GM21515 (cell line): Measurements from ENCODE around the gene CYTL1.
"Not testable (repeated sequence)": the region's sequence is repeated elsewhere in the genome, so short reads cannot be mapped to it uniquely, and the experiment has no call there.

Experiments used
- ATAC-seq: cut with Tn5 transposase; IDR thresholded peaks from one replicate; pipeline ENCODE4 v1.9.1; 2021; ENCODE audit not compliant: unreplicated experiment

Gene CYTL1

DNA sequence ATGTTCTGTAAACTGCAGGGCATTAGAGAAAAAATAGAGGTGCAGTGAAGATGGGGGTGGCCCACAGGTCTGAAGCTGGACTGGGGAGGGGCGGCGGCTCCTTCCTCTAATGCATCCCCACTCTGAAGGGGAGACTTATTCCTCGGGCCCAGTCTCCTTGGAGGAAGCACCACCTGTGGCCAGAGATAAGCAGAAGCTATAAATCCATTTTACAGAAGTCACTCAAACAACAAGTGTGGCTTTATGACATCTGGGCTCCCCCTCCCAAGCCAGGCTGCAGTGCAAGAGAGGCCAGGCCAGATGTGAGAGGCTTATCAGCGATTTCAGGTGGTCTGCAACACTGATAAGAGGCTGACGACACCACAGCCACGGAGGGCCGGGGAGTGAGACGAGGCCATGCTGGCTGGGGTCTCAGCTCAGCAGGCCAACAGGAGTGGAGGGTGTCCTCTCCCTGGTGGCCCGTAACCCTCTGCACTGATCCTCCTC lies 15.8 kb downstream of the CYTL1 start:
- no peak for ATAC-seq

DNA sequence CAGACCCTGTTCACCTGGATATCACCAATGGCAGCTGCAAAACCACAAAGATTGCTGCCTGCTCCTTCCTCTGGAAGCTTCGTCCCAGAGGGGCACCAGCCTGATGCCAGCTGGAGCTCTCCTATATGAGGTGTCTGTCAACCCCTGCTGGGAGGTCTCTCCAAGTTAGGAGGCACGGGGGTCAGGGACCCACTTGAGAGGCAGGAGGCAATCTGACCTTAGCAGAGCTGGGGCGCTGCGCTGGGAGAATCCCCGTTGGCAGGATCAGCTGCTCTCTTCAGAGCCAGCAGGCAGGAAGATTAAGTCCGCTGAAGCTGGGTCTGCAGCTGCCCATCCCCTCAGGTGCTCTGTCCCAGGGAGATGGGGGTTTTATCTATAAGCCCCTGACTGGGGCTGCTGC lies 17.6 kb downstream of the CYTL1 start:
- ATAC-seq: not testable (repeated sequence)

DNA sequence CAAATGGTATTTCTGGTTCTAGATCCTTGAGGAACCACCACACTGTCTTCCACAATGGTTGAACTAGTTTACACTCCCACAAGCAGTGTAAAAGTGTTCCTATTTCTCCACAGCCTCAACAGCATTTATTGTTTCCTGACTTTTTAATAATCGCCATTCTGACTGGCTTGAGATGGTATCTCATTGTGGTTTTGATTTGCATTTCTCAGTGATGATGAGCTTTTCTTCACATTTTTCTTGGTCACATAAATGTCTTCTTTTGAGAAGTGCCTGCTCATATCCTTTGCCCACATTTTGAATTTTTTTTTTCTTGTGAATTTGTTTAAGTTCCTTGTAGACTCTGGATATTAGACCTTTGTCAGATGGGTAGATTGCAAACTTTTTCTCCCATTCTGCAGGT lies 22.3 kb downstream of the CYTL1 start:
- ATAC-seq: not testable (repeated sequence)

DNA sequence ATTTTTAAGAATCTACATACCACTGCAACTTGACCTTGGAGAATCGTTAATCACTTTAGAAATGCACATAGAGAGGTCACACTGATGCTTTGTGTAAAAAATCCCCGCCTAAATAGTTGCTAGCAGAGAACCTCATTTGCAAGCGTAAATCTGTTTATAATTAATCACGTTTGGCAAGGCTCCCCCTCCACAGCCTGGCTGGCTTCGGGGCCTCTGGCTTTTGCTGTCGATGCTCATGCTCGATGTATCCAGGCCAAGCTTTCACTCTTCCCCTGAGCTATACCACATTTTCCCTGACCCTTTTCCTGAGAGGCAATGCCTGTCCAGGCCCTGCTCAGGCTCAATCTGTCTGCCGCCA lies 23.4 kb downstream of the CYTL1 start:
- ATAC-seq: no peak

DNA sequence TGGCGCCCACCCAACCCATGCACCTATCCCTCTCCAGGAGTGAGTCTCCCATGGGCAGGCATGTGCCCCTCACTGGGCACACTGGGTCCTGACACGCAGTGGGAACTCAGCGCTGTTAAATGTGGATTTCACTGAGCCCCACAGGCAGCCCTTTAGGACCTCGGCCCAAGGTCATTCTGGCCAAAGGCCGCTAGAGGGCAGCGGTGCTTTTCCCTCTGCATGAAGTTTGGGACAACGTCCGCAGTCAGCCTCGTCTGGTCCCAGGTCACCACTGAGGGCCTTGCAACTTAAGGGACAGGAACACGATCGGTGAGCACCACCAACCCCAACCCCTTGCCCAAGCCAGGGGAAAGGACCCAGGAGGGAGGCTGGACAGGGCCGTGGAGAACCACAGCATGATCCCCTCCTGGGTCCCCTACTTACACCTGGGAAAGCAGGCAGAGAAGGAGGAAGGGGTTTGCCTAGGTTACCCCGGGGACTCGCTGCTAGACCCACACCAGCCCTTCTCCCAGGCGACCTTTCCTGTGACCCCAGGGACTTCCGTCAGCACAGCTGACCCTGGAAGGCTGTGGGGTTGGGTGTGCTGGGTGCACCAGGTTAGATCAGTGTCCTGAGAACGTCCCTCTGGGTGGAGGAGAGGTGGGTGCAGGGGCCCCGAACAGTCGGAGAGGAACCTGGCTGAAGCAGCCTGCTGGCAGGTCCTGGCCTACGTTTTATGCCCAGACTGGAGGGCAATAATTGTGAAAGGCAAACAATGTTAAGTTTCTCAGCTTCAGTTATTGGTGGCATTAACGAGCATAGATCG lies 24.0 kb downstream of the CYTL1 start:
- peak; percentile 72 for ATAC-seq

DNA sequence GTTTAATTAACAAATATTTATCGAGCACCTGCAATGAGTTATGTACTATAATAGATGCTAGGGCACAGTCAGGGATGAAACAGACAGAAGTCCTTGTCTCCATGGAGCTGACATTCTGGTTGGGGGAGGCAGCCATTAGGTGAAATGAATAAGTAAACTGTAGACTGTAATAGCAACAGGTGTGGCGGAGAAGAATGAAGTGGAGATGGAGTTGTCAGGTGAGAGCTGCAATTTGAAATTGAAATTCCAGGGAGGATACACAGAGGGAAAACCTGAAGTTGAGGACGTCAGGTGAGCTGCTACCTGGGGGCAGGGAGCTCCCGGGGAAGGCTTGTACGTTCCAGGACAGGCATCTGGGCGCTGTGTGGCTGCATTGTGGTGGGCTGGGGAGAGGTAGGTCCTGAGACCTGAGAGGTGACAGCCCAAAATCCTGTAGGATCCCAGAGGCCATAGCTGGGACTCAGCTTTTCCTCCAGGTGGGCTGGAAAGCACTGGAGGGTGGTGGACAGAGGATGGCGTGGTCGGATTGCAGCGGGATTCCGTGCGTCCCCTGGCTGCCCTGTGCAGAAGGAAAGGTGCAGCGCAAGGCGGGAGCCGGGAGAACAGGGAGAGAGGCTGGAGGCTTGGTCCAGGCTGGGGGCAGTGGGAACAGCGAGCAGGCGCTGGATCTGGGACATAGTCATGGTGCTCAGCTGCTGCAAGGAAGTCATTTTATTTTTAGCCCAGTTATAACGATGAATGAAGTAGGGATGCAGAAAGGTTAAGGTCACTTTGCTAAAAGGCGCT lies 24.8 kb downstream of the CYTL1 start:
- no peak for ATAC-seq

DNA sequence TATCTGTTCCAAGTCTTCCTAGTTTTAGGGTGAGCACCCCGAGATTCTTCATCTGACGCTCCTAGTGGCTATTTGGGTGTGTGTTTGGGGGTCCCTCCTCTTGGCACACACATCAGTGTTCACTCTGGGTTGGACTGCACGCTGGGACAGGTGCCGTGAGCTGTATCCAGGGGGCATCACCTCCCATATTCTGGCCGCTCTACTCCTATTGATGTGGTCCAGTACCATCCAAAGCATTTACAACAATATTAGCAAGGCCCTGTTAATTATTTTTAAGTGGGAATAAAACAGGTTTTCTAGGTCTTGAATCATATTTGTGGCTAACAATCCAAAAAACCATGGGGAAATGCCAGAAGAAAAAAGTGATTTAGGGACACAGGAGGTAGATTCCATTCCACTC lies 26.4 kb downstream of the CYTL1 start:
- ATAC-seq: no peak

DNA sequence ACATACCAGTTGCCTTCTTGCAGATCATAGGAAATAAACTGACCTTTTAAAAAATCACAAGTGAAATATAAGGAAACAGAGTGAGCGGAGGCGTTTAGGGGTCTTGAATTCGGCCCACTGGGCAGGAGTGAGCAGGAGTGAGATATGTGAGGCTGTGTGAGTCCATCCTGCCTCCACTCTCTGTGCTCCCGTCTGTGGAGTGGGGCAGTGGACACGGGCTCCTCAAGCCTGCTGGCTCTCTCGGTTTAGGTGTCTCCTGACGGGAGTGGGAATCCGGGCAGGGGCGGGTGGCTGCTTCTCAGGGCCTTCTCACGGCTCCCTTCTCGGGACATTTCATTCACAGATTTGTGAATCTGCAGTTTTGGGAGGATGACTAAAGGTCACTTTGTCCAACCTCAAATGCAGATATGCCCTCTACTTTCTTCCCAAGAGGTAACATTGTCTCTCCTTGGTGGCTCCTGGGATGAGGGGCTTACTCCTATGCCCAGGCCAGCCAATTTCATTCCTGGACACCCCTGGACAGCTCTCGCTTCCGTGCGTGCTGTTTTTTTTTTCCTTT lies 27.6 kb downstream of the CYTL1 start:
- ATAC-seq: no peak

DNA sequence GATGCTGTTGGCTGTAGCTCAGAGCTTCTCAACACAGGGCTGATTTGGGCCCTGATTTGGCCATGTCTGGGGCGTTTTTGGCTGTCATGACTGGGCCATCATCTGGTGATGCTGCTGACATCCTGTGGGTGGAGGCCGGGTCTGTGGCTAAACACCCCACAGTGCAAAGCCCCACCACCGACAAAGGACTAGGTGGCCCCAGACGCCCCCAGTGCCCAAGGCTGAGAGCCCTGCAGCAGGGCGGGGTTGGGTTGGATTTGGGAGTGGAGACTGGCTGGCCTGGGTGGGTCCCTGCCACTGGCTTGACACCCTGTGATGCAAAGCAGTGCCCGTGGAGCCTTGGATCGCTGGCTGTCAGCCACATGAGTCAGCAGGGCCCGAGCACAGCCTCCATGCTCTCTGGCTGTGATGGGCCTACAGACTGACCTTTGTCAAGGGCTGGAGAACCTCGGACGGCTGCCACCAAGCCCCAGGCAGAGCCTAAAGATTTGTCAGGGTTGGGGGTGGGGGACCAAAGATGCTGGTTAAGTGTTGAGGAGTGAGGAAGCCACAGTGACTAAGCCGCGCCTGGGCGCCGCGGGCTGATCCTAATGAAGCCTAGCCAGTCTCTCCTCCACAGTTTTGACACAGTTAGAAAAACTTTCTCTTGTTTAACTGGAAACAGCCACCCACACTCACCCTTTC lies 28.3 kb downstream of the CYTL1 start:
- ATAC-seq: no peak

DNA sequence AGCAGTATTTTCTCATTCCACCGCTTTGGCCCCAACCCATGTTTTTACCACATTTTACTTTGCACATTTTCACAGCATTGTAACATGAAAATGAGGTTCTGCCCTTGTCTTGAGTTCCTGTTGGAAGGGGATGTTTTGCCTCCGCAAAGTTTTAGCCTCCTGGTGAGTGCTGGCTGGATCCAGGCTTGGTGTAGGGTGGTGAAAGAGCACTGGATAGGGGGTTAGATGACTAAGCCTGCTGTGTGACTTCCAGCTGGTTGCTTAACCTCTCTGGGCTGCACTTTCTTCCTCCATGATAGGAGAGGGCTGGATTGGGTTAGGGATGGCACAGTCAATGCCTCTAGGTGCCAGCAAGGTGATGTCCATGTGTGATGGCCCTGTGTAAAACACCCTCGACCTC lies 28.9 kb downstream of the CYTL1 start:
- ATAC-seq: no peak

DNA sequence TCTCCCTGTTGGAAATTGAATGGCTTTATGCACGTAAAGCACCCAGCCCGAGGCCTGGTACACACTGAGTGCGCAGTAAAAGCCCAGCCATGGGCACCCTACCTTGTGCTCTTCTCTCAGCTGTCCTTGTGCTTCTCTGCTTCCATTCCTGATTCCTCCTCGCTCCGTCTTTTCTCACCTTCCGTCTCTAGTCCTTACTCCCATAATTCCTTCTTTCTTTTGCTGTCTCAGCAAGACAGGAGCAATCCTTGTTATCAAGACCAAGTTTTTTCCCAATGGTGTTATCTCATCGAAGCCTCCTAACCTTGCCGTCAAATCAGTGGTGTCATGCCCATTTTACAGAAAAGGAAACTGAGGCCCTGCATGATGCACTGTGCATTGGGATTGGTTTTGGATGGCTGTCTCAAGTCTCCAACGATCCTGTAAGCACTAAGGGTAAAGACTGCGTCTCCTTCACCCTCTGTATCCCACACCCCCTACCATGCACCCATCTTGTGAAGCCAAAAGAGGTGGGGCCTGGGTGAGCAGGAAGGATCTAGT lies 30.1 kb downstream of the CYTL1 start:
- no peak for ATAC-seq

DNA sequence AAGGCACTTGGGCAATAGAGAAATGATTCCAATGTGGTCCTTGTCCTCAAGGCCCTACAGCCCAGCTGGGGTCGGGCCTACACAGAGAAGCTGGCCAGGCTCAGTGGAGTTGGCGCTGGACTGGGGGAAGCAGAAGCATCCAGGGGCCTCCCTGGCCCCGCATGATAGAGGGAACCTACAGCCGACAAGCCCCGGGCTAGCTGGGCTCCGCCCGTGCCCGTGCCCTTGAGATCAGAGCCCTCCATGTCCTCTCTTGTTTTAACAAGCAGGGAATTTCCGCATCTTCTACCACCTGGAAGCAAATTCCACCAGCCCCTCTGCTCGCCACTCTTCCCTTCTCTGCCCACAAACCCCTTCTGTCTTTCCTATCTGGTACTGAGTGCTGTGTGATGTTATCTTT lies 31.6 kb downstream of the CYTL1 start:
- ATAC-seq: no peak

DNA sequence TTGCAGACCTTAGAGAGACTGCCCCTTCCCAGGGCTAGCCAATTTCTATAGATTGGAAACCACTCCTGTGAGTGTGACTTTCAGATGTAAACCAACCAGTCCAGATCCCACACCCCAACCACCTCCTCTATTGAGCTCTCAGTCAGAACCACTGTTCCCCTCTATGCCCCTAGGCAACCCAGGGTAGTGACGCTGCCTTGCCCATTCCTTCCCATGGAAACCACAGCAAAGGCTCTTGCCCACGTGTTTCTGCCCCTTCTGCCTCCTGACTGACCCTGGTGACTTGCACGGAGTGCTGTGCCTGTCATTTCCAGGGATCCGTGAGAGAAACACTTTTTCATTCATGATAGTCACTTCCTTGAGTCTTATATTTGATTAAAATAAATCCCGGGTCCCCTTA lies 32.4 kb downstream of the CYTL1 start:
- ATAC-seq: no peak

DNA sequence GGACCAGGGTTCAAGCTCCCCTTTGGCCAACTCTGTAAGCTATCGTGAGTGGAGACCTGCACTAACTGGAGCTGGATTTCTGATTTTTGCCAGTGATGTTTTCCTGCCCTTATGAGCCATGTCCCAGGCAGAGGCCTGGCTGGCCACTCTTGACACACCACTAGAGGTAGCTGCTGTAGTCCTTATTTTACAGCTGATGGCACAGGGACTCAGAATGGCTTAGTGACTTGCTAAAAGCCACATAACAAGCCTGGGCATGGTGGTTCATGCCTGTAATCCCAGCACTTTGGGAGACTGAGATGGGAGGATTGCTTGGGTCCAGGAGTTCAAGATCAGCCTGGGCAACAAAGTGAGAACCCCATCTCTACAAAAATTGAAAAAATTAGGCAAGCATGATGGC lies 33.4 kb downstream of the CYTL1 start:
- no peak for ATAC-seq

DNA sequence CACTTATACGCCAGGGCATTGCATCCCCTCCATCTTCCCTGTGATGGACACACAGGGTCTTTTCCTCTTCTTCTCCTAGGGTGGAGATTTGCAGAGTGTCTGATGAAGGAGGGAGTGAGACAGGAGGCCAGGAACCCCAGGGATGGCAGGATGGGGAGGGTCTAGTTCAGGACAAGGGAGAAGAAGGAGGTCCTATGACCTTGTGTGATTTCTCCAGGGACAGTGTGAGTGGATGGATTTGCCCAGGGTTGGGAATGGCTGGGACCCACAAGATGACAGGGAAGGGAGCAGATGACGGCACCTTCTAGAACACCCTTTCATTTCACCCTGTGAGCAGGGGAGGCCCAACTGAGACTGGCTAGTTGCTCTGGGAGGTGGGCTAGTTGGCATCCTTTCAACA lies 34.2 kb downstream of the CYTL1 start:
- ATAC-seq: no peak

DNA sequence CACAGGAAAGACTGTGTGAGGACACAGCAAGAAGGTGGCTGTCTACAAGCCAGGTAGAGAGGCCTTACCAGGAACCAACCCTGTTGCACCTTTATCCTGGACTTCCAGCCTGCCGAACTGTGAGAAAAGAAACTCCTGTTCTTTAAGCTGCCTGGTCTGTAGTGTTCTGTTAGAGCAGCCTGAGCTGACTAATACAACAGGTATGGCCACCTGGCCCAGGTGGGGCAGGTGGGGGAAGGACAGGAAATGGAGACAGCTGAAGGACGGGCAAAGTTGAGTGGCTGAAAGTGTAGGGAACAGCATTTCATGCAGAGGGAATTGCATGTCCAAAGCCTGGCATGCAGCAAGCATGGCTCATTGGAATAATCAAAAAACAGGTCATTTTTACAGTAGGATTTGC lies 35.1 kb downstream of the CYTL1 start:
- no peak for ATAC-seq

DNA sequence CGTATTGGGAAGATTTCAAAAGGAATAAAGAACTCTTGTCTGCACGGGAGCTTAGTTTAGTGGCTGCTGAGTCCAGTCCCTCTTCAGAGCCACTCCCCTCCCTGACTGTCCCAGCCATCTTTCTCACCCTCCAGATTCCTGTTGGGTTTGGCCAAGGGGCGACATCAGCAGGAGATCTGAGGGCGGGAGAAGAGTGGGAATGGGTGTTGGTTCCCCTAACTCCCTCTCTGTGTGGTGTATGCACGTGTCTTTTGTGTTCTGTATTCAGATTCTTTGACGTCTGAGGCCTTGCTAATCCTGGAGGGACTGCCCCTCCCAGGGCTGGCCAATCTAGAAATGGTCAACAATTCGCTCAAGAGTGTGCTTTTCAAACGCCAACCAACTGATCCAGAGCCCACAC lies 37.4 kb downstream of the CYTL1 start:
- ATAC-seq: no peak

DNA sequence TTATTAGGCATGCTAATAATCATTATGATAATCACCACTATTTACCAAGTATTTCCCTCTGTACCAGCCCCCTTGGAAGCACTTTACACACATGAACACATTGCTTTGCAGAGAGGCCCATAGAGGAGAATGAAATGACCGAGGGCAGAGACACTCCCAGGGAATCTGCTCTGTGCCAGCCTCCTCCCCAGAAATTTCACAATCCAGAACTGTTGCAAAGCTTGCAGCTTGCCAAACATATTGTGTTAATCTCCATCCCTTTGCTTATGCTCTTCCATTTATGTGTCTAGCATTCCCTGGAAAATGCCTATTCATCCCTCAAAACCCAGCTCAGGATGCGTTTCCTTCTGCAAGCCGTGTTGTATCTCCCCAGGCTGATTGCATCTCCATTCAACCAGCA lies 37.8 kb downstream of the CYTL1 start:
- no peak for ATAC-seq

DNA sequence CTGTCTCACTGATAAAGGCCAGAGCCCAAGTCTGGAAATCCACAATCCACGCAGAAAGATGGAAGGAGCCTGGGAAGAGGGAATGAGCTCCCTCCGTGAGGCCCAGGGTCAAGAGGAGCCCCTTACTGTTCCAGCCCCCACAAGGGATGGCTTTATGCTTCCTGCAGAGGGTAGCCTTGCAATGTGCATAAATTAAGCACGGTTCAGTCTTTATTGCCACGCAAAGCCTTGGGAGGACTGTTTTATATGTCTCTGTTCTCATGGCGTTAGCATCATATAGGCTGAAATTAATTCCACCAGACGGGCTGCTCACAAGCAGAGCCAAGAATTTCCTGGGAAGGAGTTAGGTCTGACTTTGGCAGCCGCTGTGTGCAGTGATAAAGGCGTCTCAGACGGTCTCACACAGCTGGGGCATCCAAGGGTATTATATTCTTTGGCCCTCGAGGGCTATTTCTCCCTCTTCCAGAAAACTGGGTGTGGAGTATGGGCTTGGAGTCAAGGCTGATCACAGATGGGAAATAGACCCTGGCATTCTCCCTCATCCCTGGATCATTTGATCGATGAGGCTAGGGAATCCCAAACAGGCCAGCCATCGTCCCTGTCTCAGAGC lies 38.5 kb downstream of the CYTL1 start:
- ATAC-seq: no peak

DNA sequence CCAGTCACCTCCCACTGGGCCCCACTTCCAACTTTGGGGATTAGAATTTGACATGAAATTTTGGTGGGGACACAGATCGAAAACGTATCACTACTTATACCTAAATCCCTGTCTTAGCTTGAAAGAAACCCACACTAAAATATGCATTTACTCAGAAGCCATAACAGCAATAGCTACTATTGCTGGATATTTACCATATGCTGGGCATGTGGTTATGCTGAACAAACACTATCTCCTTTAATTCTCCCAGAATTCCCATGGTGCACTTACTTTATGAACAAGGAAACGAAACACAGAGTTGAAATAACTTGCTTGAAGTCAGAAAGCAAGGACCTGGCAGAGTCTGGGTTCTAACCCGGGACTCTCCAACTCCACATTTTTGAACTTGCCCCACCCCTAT lies 39.3 kb downstream of the CYTL1 start:
- no peak for ATAC-seq

DNA sequence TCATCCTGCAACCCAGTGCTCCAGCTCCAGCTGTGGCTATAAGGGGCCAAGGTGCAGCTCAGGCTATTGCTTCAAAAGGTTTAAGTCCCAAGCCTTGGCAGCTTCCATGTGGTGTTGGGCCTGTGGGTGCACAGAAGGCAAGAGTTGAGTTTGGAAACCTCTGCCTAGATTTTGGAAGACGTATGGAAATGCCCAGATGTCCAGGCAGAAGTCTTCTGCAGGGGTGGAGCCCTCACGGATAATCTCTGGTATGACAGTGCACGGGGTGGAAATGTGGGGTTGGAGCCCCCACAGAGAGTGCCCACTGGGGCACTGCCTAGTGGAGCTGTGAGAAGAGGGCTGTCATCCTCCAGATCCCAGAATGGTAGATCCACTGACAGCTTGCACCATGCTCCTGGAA lies 44.5 kb downstream of the CYTL1 start:
- no peak for ATAC-seq
